GM23338 (cell line): ENCODE results near the gene GYPC. TPM values are rescaled to one million over a fixed set of nuclear protein-coding genes. Genes with fewer than 3 reads are reported as not detected.

Experiments
- ATAC-seq: fragments of 200-7000 bp; cut with Tn5 transposase; 3 replicates; pipeline ENCODE4 v1.9.1; 2020
- DNase-seq: peaks from one replicate; pipeline ENCODE4 v3.0.0-alpha.2; 2015; ENCODE audit warnings: low spot score
- H2AFZ ChIP-seq: fragments of 200-600 bp; sonication (generic); 2 replicates; pipeline ENCODE4 v1.8.0; 2016; ENCODE audit warnings: antibody characterized with exemption, mild to moderate bottlenecking, moderate library complexity
- H3F3A ChIP-seq: fragments of 200-600 bp; sonication (generic); replicated peaks from 2 replicates; pipeline ENCODE4 v1.8.0; 2017; ENCODE audit warnings: antibody characterized with exemption, mixed run types, low read depth
- H3K27ac ChIP-seq: fragments of 200-600 bp; sonication (generic); 2 replicates; pipeline ENCODE4 v1.6.1; 2016; ENCODE audit warnings: low read depth
- H3K27me3 ChIP-seq: fragments of 200-600 bp; sonication (generic); 2 replicates; pipeline ENCODE4 v1.8.0; 2016; ENCODE audit warnings: mild to moderate bottlenecking, mixed run types, moderate library complexity; ENCODE audit not compliant: insufficient read depth
- H3K36me3 ChIP-seq: fragments of 200-600 bp; sonication (generic); 2 replicates; pipeline ENCODE4 v1.8.0; 2016; ENCODE audit warnings: mild to moderate bottlenecking; ENCODE audit not compliant: insufficient read depth
- H3K4me1 ChIP-seq: fragments of 200-600 bp; sonication (generic); 2 replicates; pipeline ENCODE4 v1.8.0; 2016; ENCODE audit warnings: mild to moderate bottlenecking, moderate library complexity; ENCODE audit not compliant: insufficient read depth
- H3K4me2 ChIP-seq: fragments of 200-600 bp; sonication (generic); 2 replicates; pipeline ENCODE4 v1.7.1; 2017; ENCODE audit warnings: mixed run types
- H3K4me3 ChIP-seq: fragments of 200-600 bp; sonication (generic); 2 replicates; pipeline ENCODE4 v1.6.1; 2016; ENCODE audit warnings: mixed run types
- H3K79me2 ChIP-seq: fragments of 200-600 bp; sonication (generic); replicated peaks from 2 replicates; pipeline ENCODE4 v1.8.0; 2017; ENCODE audit warnings: mild to moderate bottlenecking; ENCODE audit not compliant: insufficient read depth
- H3K9me2 ChIP-seq: fragments of 200-600 bp; sonication (generic); 2 replicates; pipeline ENCODE4 v1.8.0; 2017; ENCODE audit not compliant: insufficient read depth
- H4K20me1 ChIP-seq: fragments of 200-600 bp; sonication (generic); replicated peaks from 2 replicates; pipeline ENCODE4 v1.8.0; 2017; ENCODE audit warnings: mild to moderate bottlenecking; ENCODE audit not compliant: insufficient read depth
- H3K27ac Mint-ChIP-seq: 2 replicates; pipeline ENCODE4 v1.8.0; 2020; ENCODE audit warnings: inconsistent platforms, mild to moderate bottlenecking, moderate library complexity, mixed read lengths
- H3K27me3 Mint-ChIP-seq: 3 replicates; pipeline ENCODE4 v1.8.0; 2022; ENCODE audit warnings: low read depth, mild to moderate bottlenecking, moderate library complexity, mixed read lengths, inconsistent platforms; ENCODE audit not compliant: insufficient read depth, poor library complexity
- H3K36me3 Mint-ChIP-seq: 3 replicates; pipeline ENCODE4 v1.8.0; 2021; ENCODE audit warnings: low read depth, mild to moderate bottlenecking, inconsistent platforms, moderate library complexity, mixed read lengths
- H3K4me1 Mint-ChIP-seq: 3 replicates; pipeline ENCODE4 v1.8.0; 2020; ENCODE audit warnings: mild to moderate bottlenecking, inconsistent platforms, mixed read lengths
- H3K4me3 Mint-ChIP-seq: 3 replicates; pipeline ENCODE4 v1.8.0; 2021; ENCODE audit warnings: moderate library complexity, mild to moderate bottlenecking, inconsistent platforms, mixed read lengths
- H3K9me3 Mint-ChIP-seq: 3 replicates; pipeline ENCODE4 v1.8.0; 2020; ENCODE audit warnings: moderate library complexity, mild to moderate bottlenecking, inconsistent platforms, mixed read lengths
- CREB1 ChIP-seq: fragments of 250-450 bp; sonication (Bioruptor Pico); IDR thresholded peaks from 2 replicates; pipeline ENCODE4 v1.5.0; 2020; ENCODE audit warnings: low read depth, mild to moderate bottlenecking, moderate library complexity
- CTCF ChIP-seq, 2 experiments: fragments of 200-600 bp in 1 of 2; sonication (generic) in 1 of 2; conservative IDR thresholded peaks; 2 replicates each; pipeline versions ENCODE4 v1.5.1 to v1.6.1; 2016 to 2017; ENCODE audit warnings: antibody characterized with exemption in 2 of 2, low read depth in 2 of 2, mild to moderate bottlenecking in 2 of 2, moderate library complexity in 1 of 2
- ETS1 ChIP-seq: IDR thresholded peaks from 2 replicates; pipeline ENCODE4 v1.6.1; 2016; ENCODE audit warnings: antibody characterized with exemption
- EZH2 ChIP-seq: fragments of 200-600 bp; sonication (generic); IDR thresholded peaks from one replicate; pipeline ENCODE4 v1.8.0; 2017; ENCODE audit warnings: antibody characterized with exemption, mild to moderate bottlenecking, low read depth; ENCODE audit not compliant: unreplicated experiment
- EZH2phosphoT487 ChIP-seq: fragments of 200-600 bp; sonication (generic); IDR thresholded peaks from one replicate; pipeline ENCODE4 v1.8.1; 2018; ENCODE audit warnings: antibody characterized with exemption; ENCODE audit not compliant: unreplicated experiment
- JUNB ChIP-seq: IDR thresholded peaks from one replicate; pipeline ENCODE4 v1.6.1; 2016; ENCODE audit warnings: antibody characterized with exemption; ENCODE audit not compliant: unreplicated experiment
- NANOG ChIP-seq: IDR thresholded peaks from 2 replicates; pipeline ENCODE4 v1.6.1; 2016; ENCODE audit warnings: antibody characterized with exemption, borderline replicate concordance
- POLR2AphosphoS5 ChIP-seq: IDR thresholded peaks from 2 replicates; pipeline ENCODE4 v1.6.1; 2016; ENCODE audit warnings: antibody characterized with exemption, low read depth
- REST ChIP-seq: IDR thresholded peaks from one replicate; pipeline ENCODE4 v1.6.1; 2018; ENCODE audit warnings: antibody characterized with exemption; ENCODE audit not compliant: unreplicated experiment
- STAT1 ChIP-seq: IDR thresholded peaks from one replicate; pipeline ENCODE4 v1.6.1; 2016; ENCODE audit warnings: antibody characterized with exemption; ENCODE audit not compliant: unreplicated experiment
- ZNF114 ChIP-seq: fragments of 250-450 bp; sonication (Bioruptor Pico); IDR thresholded peaks from 2 replicates; pipeline ENCODE4 v1.5.0; 2020; ENCODE audit warnings: mild to moderate bottlenecking, moderate library complexity
- ZNF331 ChIP-seq: fragments of 250-450 bp; sonication (Bioruptor Pico); IDR thresholded peaks from 2 replicates; pipeline ENCODE4 v1.5.0; 2020; ENCODE audit warnings: low read depth, mild to moderate bottlenecking, moderate library complexity
- ZNF462 ChIP-seq: fragments of 250-450 bp; sonication (Bioruptor Pico); IDR thresholded peaks from 2 replicates; pipeline ENCODE4 v1.5.0; 2020; ENCODE audit warnings: mild to moderate bottlenecking, moderate library complexity
- polyA plus RNA-seq: library from polyadenylated mRNA; unstranded; fragments of >200 nt; fragmentation: Nextera tagmentation; extraction: Ambion mirVana; gene quantifications from 2 replicates; pipeline ENCODE4 v1.2.1, GENCODE V29; 2016
- total RNA-seq: library from RNA; depleted of rRNA; stranded (reverse); fragments of >200 nt; shearing (Covaris generic); gene quantifications from 2 replicates; pipeline ENCODE4 v1.2.3, GENCODE V29; 2014

Gene GYPC
- total and polyA plus RNA-seq, 2 experiments from 2014 or later = 19.6 to 29.7 TPM

GRCh38 chr2:126687503-126687902 lies 31.5 kb downstream of the GYPC start:
- Mint-ChIP-seq H3K27ac (no peak overlapping the region), H3K27me3 (peaks cover 10% of the 10 kb centered on the region), H3K4me3 (no peak overlapping the region), H3K9me3 (peaks cover 19% of the 10 kb centered on the region), H3K4me1 (peaks cover 4% of the 10 kb centered on the region; the same call in 2 of the 3 replicates), H3K36me3 (peaks cover 38% of the 10 kb centered on the region)
- no peaks in the 10 kb centered on the region for H3K79me2 ChIP-seq
- H3K36me3 ChIP-seq = no peaks in the 10 kb centered on the region
- DNase-seq = no peak
- TF ChIP-seq CREB1 (no peak), REST (no peak), JUNB (no peak), STAT1 (no peak), EZH2 (no peak), ETS1 (no peak), CTCF (conservative IDR thresholded peaks at IDR 0.05; ENCODE audit: low read depth in 2 of 2) (no peak), ZNF114 (no peak), ZNF331 (no peak), EZH2phosphoT487 (no peak), ZNF462 (CRISPR knock-in tag) (no peak), POLR2AphosphoS5 (no peak), NANOG (no peak)
- H3K9me2 ChIP-seq = no peaks in the 10 kb centered on the region
- H4K20me1 ChIP-seq = no peaks in the 10 kb centered on the region
- H3K4me3 ChIP-seq = no peak overlapping the region
- no peak overlapping the region for H3K4me2 ChIP-seq
- no peak overlapping the region for H3K27ac ChIP-seq
- no peak for ATAC-seq
- no peaks in the 10 kb centered on the region for H3K27me3 ChIP-seq
- no peak overlapping the region for H2AFZ ChIP-seq
- no peaks in the 10 kb centered on the region for H3K4me1 ChIP-seq
- H3F3A ChIP-seq = no peaks in the 10 kb centered on the region
